IMR-90 (cell line): ENCODE results near the gene ISG20. TPM values are rescaled to one million over a fixed set of nuclear protein-coding genes. Genes with fewer than 3 reads are reported as not detected.

Source experiments
- ATAC-seq: fragments of 200-7000 bp; cut with Tn5 transposase; 2 replicates; pipeline ENCODE4 v1.9.1; 2020; ENCODE audit warnings: low read depth, mild to moderate bottlenecking, moderate library complexity
- BruUV-seq: library from RNA; stranded (reverse); fragments of 400-500 nt; replicated peaks from 2 replicates; lab custom pipeline; 2021; lab: Mats Ljungman, UMichigan
- CTCF ChIA-PET: fragments of 300-600 bp; formaldehyde crosslinking; extraction: SDS; loops from one replicate; lab custom pipeline; 2021; ENCODE audit warnings: antibody characterized with exemption; lab: Yijun Ruan, JAX
- POLR2A ChIA-PET: fragments of 300-600 bp; sonication (Branson Sonifier 250); formaldehyde crosslinking; loops from one replicate; lab custom pipeline; 2022; ENCODE audit warnings: antibody characterized with exemption; ENCODE audit not compliant: unreplicated experiment; lab: Charles Lee
- DNase-seq: peaks from one replicate; pipeline ENCODE4 v3.0.0; 2013
- H2AFZ ChIP-seq: replicated peaks from 2 replicates; pipeline ENCODE3; 2013; ENCODE audit warnings: low read length, mild to moderate bottlenecking; ENCODE audit not compliant: poor library complexity
- H2AK5ac ChIP-seq: 2 replicates; pipeline ENCODE4 v1.6.1; 2013; ENCODE audit warnings: low read depth, low read length, inconsistent platforms
- H2AK9ac ChIP-seq: replicated peaks from 2 replicates; pipeline ENCODE3; 2013; ENCODE audit warnings: mild to moderate bottlenecking, low read depth, low read length, moderate library complexity; ENCODE audit not compliant: poor library complexity
- H2BK120ac ChIP-seq: 2 replicates; pipeline ENCODE4 v1.6.1; 2013; ENCODE audit warnings: low read depth, low read length, inconsistent platforms
- H2BK15ac ChIP-seq: 3 replicates; pipeline ENCODE4 v1.6.1; 2013; ENCODE audit warnings: low read depth, low read length, inconsistent platforms
- H2BK20ac ChIP-seq: 2 replicates; pipeline ENCODE4 v1.6.1; 2013; ENCODE audit warnings: low read depth, mild to moderate bottlenecking, inconsistent platforms, low read length, moderate library complexity
- H2BK5ac ChIP-seq: 2 replicates; pipeline ENCODE4 v1.6.1; 2013; ENCODE audit warnings: mild to moderate bottlenecking, low read depth, low read length, inconsistent platforms; ENCODE audit not compliant: poor library complexity, severe bottlenecking
- H3K14ac ChIP-seq: replicated peaks from 2 replicates; pipeline ENCODE4 v1.6.1; 2013; ENCODE audit warnings: low read depth, low read length, inconsistent platforms
- H3K18ac ChIP-seq: 2 replicates; pipeline ENCODE4 v1.6.1; 2013; ENCODE audit warnings: low read depth, low read length, control low read depth
- H3K23ac ChIP-seq: 2 replicates; pipeline ENCODE4 v1.6.1; 2013; ENCODE audit warnings: low read depth, low read length, inconsistent platforms
- H3K27ac ChIP-seq: 2 replicates; pipeline ENCODE4 v1.5.1; 2013; ENCODE audit warnings: mild to moderate bottlenecking, control low read depth, low read length; ENCODE audit not compliant: insufficient read depth
- H3K27me3 ChIP-seq: 2 replicates; pipeline ENCODE4 v1.6.1; 2013; ENCODE audit warnings: low read length; ENCODE audit not compliant: control insufficient read depth, insufficient read depth
- H3K36me3 ChIP-seq: 2 replicates; pipeline ENCODE4 v1.6.1; 2013; ENCODE audit warnings: low read length, mixed read lengths; ENCODE audit not compliant: control insufficient read depth, insufficient read depth
- H3K4ac ChIP-seq: 2 replicates; pipeline ENCODE4 v1.6.1; 2013; ENCODE audit warnings: low read depth, low read length, inconsistent platforms
- H3K4me1 ChIP-seq: 2 replicates; pipeline ENCODE4 v1.6.1; 2013; ENCODE audit warnings: low read length, mixed read lengths; ENCODE audit not compliant: control insufficient read depth, insufficient read depth
- H3K4me2 ChIP-seq: 2 replicates; pipeline ENCODE4 v1.6.1; 2013; ENCODE audit warnings: low read depth, mild to moderate bottlenecking, control low read depth, low read length, moderate library complexity
- H3K4me3 ChIP-seq: 2 replicates; pipeline ENCODE4 v1.5.1; 2013; ENCODE audit warnings: low read depth, mild to moderate bottlenecking, control low read depth, low read length, moderate library complexity; ENCODE audit not compliant: insufficient read depth
- H3K56ac ChIP-seq: 2 replicates; pipeline ENCODE4 v1.6.1; 2013; ENCODE audit warnings: low read length, inconsistent platforms; ENCODE audit not compliant: insufficient read depth; ENCODE audit errors: extremely low read depth
- H3K79me1 ChIP-seq, 2 experiments: 2 replicates each; pipeline ENCODE4 v1.6.1; 2013; ENCODE audit warnings: low read length in 2 of 2, inconsistent platforms in 1 of 2, low read depth in 1 of 2
- H3K9ac ChIP-seq: 2 replicates; pipeline ENCODE4 v1.6.1; 2013; ENCODE audit warnings: low read depth, low read length, control low read depth
- H3K9me1 ChIP-seq: 2 replicates; pipeline ENCODE4 v1.6.1; 2013; ENCODE audit warnings: low read length, inconsistent platforms; ENCODE audit not compliant: insufficient read depth
- H3K9me3 ChIP-seq: 2 replicates; pipeline ENCODE4 v1.6.1; 2013; ENCODE audit warnings: low read length; ENCODE audit not compliant: control insufficient read depth, insufficient read depth
- H4K20me1 ChIP-seq: 2 replicates; pipeline ENCODE4 v1.6.1; 2013; ENCODE audit warnings: low read length, inconsistent platforms; ENCODE audit not compliant: insufficient read depth
- H4K5ac ChIP-seq: 2 replicates; pipeline ENCODE4 v1.6.1; 2013; ENCODE audit warnings: mild to moderate bottlenecking, low read depth, low read length, control low read depth
- H4K8ac ChIP-seq, 2 experiments: 2 replicates each; pipeline ENCODE4 v1.6.1; 2013; ENCODE audit warnings: low read depth in 2 of 2, low read length in 2 of 2, control low read depth in 1 of 2, inconsistent platforms in 1 of 2
- H4K91ac ChIP-seq: 2 replicates; pipeline ENCODE4 v1.6.1; 2013; ENCODE audit warnings: low read depth, low read length, inconsistent platforms; ENCODE audit not compliant: insufficient read depth
- FOS ChIP-seq: fragments of 150-350 bp; IDR thresholded peaks from 2 replicates; pipeline ENCODE4 v1.6.1; 2016; ENCODE audit warnings: low read depth, low read length
- MAZ ChIP-seq: IDR thresholded peaks from 2 replicates; pipeline ENCODE4 v1.6.1; 2012; ENCODE audit warnings: low read depth, mild to moderate bottlenecking, low read length, improper control_type of control experiment, moderate library complexity, borderline replicate concordance
- RAD21 ChIP-seq: IDR thresholded peaks from 2 replicates; pipeline ENCODE4 v1.6.1; 2012; ENCODE audit warnings: low read length, improper control_type of control experiment
- RFX5 ChIP-seq: IDR thresholded peaks from 2 replicates; pipeline ENCODE4 v1.8.0; 2012; ENCODE audit warnings: low read depth, mild to moderate bottlenecking, low read length, moderate library complexity
- WGBS, 2 experiments: methylation state at CpG; one replicate each; pipeline versions ENCODE4 v1.1.5 to v1.1.7; 2013; ENCODE audit warnings: missing lambda C conversion rate in 2 of 2; ENCODE audit not compliant: insufficient read length in 1 of 2; ENCODE audit errors: extremely low coverage in 2 of 2; 5-methylcytosine and 5-hydroxymethylcytosine counted together
- dilution Hi-C: fragments of 300-500 bp; cut with HindIII; formaldehyde crosslinking; loops from one replicate; pipeline ENCODE4 v1.14.3; 2018; ENCODE audit warnings: low sequenced_read_pairs; ENCODE audit not compliant: unreplicated experiment
- in situ Hi-C: fragments of 300-500 bp; cut with MboI; formaldehyde crosslinking; loops from 3 replicates; pipeline ENCODE4 v1.14.3; 2019; ENCODE audit warnings: low sequenced_read_pairs, inconsistent platforms, mixed read lengths
- intact Hi-C: fragments of 100-400 bp; cut with micrococcal nuclease; formaldehyde crosslinking; loops from 2 replicates; pipeline ENCODE4 v1.10.0; 2022
- polyA plus RNA-seq, 3 experiments: library from polyadenylated mRNA; depleted of rRNA; stranded (reverse); fragments of >200 nt; gene quantifications; 2 replicates each; pipeline ENCODE4 v1.2.3, GENCODE V29; 2012; ENCODE audit warnings: low replicate concordance in 1 of 3
- total RNA-seq: library from RNA; depleted of rRNA; stranded (reverse); fragments of >200 nt; gene quantifications from 2 replicates; pipeline ENCODE4 v1.2.3, GENCODE V29; 2012

Gene ISG20
- total and polyA plus RNA-seq, 2 of the 4 experiments (the other 2 are of a cell fraction): 0.72 to 1.2 TPM

DNA sequence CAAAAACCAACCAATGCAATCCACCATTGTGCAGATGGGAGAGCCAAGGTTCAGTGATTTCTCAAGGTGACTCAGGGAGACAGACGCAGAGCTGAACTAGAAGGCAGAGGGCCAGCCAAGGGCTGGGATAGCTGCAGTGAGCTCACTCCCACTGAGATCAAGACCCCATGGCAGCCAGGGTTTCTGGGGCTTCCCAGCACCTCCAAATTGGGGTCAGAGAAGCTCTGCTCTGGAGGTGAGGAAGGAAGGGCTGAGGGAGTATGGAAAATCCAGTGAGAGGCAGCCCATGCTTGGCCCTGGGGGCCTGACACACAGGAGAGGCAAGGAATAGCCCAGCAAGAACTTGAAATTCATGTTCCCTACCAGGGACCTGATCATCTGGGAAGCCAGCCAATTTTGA, 61.0 kb downstream of the ISG20 start:
- Histone ChIP-seq H2BK20ac (no peak overlapping the region), H3K27me3 (peaks cover 38% of the 10 kb centered on the region), H4K91ac (no peak overlapping the region), H2BK5ac (no peak overlapping the region), H2AFZ (no peak overlapping the region), H4K8ac (no peak overlapping the region), H3K9me1 (no peaks in the 10 kb centered on the region), H3K4me3 (no peak overlapping the region), H2AK5ac (no peak overlapping the region), H3K9me3 (no peaks in the 10 kb centered on the region), H4K5ac (no peak overlapping the region), H3K4me2 (no peak overlapping the region), H3K23ac (no peak overlapping the region), H3K9ac (no peak overlapping the region), H3K14ac (no peak overlapping the region), H3K56ac (no peak overlapping the region), H2BK120ac (no peak overlapping the region), H2AK9ac (no peak overlapping the region), H3K79me1 (no peaks in the 10 kb centered on the region), H3K18ac (no peak overlapping the region), H3K27ac (no peak overlapping the region), H3K4ac (no peak overlapping the region), H4K20me1 (no peaks in the 10 kb centered on the region), H3K36me3 (no peaks in the 10 kb centered on the region), H3K4me1 (no peaks in the 10 kb centered on the region), H2BK15ac (no peak overlapping the region)
- BruUV-seq: no TSS peak
- DNase-seq: no peak
- no peak for TF ChIP-seq RFX5
- no peak for TF ChIP-seq MAZ
- no peak for TF ChIP-seq RAD21
- TF ChIP-seq FOS: no peak
- ATAC-seq: no peak
- no CpG with 5 or more reads among the region's 1 CpG for WGBS, 2 experiments
- CTCF ChIA-PET: no interaction called here
- POLR2A ChIA-PET: no interaction called here
- in situ Hi-C loops (no loop called here), dilution Hi-C loops (no loop called here), intact Hi-C loops (no loop called here)
